ENCODE results near the gene DNAJC8.

The DNAJC8 gene

GRCh38 chr1:28199328-28200233, 33.2 kb downstream of the DNAJC8 start:
- DNase-seq = no peak

DNA sequence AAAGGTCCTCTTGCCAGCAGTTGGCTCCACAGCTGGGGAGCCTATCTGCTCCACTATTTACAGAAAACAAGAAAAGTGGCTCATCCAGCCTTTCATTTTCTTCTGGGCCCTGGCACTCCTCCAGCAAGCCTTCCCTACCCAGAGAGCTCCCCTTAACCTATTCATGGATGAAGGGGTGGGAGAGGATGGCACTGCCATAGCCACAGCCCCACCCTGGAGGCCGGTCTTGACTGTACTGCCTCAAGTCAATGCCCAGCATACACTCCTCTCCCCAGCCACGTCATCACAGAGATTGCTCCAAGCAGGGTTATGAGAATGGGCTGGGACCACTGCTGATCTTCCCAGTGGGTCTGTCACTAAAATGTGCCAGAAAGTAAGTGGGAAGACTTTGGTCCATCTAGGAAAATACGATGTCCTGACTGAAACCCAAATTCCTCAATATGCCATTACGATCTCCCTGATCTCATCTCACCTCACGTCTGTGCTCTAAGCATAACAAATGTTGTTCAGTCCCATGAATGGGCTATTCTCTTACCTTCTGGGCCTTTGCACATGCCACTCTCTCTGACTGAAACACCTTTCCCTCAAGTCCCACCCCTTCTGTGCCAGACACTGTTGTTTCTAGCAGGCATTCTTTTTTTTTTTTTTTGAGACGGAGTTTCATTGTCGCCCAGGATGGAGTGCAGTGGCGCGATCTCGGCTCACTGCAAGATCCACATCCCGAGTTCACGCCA, 35.0 kb downstream of the DNAJC8 start:
- DNase-seq = no peak

- no peak for DNase-seq
These were observed 36.5 kb downstream of the DNAJC8 start for GRCh38 chr1:28196330-28196729.

- no peak for DNase-seq
These were observed 37.0 kb downstream of the DNAJC8 start for GRCh38 chr1:28195780-28196179.

DNA sequence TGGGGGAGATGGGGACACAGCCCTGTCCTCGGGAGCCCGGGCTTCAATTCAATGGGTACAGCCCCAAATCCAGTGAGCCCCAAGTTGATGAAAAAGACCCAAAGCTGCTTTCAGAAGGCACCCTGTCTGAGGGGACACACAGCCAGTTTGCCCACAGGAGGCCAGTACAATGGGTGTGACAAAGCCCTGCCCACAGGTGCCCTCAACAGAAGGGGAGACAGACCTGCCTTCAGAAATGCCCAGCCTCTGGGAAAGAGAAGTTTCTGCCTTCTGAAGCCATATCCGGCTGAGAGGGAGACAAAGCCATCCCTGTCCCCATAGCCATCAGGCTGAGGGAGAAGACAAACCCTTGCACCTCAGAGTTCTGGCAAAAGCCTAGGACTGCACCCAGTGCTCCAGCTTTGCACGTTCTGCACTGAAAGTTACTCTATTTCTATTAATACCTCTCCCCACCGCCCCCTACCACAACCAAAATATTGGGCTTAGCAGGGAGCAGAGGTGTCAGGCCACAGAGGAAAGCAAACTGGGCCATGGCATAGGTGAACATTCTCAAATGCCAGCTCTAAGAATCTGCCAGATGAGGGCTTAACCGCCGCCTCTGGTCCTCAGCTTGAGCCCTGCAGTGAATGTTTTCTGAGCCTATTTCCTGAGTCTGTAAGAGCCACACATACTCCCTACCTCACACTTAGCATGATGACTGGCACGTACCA, 38.3 kb downstream of the DNAJC8 start:
- DNase-seq = no peak

DNA sequence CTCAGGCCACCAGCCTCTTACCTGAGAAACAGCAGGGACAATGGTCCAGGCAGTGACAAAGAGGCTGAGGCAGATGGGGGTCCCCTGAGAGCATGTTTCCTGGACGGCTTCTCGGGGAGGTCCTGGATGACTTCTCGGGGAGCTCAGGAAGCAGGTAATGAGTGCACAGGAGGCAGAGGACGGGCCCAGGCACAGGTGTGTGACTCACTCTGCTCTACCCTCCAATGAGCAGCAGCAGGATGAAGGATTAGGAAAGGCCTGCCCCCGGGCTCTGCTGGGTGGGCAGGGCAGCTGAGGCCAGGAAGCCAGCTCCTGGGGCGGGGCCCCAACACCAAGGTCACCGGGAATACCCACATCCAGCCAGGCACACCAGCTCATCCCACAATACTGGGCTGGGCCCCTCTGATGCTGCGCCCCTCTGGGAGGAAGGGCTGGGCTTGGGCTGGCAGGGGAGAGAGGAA, 39.1 kb downstream of the DNAJC8 start:
- no peak for DNase-seq

DNA sequence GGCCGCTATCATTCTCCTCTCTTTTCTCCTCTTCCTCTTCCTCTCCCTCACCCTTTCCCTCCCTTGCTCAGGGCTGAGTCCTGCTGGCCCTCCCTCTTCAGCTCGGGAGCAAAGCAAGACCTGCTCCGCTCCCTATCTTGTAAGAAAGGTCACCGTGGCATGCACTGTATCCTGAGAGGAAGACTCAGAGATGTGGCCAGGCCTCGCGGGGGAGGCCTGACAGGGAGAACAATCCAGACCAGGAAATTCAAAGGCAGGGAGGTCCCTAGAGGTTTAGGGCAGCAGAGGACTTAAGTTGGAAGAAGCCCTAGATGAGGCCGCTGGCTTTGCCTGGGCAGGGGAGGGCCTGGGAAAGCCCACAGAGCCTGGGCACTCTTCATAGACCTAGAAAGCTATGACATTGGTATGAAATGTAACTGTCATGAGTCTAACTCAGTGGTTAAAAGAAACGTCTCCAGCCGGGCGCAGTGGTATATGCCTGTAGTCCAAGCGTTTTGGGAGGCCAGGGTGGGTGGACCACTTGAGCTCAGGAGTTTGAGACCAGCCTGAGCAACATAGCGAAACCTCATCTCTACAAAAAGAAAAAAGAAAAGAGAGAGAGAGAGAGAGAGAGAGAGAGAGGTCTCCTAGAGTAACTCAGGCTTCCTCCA, 41.7 kb downstream of the DNAJC8 start:
- DNase-seq = no peak

- no peak for DNase-seq
These were observed 42.4 kb downstream of the DNAJC8 start for GRCh38 chr1:28190337-28190979.

DNA sequence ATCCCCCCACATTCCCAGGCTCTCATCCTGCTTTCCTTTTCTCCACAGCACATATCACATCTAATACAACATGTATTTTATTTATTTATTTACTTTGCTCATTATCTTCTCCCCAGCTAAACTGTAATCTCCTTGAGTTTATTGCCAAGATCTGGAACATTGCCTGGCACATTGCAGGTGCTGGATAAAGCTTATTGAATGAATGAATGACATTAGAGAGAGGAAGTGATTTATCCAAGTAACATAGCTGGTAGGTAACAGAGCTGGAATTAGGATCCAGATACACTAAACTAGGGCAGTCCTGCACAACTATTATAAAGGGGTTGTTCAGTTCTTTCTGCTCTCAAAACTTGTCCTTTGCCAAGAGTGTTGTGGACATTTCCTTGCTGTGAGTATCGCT, 47.8 kb downstream of the DNAJC8 start:
- no peak for DNase-seq

DNA sequence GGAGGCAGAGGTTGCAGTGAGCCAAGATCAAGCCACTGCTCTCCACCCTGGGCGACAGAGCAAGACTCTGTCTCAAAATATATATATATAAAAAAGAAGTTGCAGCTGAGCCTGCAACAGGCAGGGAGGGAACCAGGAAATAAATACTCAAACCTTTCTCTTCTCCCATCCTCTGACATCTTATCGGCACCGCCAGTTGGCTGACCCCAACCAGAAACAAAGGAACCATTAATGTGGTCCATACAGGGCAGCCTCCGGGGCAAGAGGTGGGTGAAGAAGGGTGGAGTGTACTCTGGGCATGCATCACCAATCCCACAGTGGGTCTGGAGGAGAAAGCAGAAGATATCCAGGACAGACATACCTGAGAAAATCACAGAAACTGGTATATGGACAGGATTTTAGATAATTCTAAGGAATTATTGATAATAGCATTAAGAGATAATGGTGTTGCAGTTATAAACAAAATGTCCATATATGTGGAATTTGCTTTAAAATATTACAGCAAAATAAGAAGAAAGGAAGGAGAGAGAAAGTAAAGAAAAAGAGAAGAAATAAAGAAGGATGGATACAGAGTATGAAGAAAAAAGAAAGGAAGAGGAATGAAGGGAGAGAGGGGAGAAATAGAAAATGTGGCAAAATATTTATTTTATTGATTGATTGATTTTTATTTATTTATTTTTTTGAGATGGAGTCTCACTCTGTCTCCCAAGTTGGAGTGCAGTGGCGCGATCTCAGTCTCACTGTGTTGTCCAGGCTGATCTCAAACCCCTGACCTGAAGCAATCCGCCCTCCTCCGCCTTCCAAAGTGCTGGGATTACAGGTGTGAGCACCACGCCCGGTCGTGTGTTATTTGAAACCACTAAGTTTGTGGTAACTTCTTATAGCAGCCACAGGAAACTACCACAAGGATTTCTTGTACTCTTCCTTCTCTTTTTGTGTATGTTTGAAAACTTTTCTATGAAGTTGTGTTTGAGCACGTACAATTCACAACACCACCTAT, 52.2 kb downstream of the DNAJC8 start:
- DNase-seq = no peak

- DNase-seq = no peak
These were observed 53.9 kb downstream of the DNAJC8 start for GRCh38 chr1:28178690-28179485.

DNA sequence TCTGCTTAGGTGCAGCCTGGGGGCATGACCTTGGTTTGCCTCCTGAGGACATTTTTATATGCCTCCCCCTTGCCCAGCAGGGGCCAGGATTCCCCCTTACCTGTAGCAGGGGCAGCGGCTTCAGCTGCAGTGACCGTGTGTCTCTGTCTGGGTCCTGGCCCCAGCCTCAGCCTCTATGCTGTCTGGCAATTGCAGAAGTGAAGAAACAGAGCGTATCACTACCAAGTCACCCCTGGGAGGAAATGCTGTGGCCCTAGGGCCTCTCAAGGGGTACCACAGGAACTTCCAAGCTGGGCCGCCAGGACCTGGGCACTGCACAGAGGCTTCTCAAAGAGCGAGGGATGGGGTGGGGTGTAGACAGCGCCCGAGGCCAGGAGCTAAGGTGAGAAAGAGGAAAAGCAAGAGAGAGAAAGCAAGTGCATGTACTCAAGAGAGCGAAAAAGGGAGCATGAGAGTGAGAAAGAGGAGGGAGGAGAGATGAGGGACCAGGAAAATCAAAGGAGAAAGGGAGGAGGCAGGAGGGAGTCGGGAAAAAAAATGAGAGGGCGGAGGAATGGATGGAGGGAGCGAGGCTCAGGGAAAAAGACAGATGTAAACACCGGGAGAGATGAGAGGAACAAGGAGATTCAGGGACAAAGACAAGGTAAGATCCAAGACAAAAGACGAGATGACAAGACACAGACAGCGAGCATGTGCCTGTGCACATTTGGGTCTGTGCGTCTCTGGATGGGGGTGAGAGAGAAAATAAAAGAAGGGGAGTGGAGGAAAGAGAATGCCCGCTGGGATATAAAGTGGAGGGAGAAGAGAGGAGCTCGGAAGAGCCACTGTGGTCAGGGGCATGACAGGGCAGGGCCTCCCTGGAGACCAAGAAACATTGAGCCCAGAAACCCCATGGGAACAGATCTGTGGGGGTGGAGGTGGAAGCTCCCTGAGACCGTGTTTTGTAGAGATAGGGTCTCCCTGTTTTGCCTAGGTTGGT, 56.0 kb downstream of the DNAJC8 start, which contains the start of gene PTAFR:
Gene PTAFR (minus strand): TSS at position 199 of the 979 bp plus-strand sequence. CDS start 25,669 bp downstream, outside the sequence.
- DNase-seq = no peak

- DNase-seq = no peak
These were observed 56.8 kb downstream of the DNAJC8 start for GRCh38 chr1:28175955-28176485.

DNA sequence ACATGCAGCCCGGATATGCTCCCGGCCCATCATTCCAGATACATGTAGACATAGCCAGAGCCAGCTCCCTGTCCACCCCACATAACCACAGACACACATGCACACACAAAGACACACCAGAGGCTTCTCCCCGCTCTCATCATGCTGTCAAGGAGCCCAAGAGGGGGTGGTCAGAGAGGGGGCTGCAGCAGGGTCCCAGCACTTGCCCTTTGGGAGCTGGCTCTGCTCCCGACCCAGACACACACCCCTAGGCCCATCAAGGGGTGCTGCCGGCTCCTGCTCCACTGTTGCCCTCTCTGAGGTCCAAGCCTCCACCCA, 58.9 kb downstream of the DNAJC8 start:
- no peak for DNase-seq

DNA sequence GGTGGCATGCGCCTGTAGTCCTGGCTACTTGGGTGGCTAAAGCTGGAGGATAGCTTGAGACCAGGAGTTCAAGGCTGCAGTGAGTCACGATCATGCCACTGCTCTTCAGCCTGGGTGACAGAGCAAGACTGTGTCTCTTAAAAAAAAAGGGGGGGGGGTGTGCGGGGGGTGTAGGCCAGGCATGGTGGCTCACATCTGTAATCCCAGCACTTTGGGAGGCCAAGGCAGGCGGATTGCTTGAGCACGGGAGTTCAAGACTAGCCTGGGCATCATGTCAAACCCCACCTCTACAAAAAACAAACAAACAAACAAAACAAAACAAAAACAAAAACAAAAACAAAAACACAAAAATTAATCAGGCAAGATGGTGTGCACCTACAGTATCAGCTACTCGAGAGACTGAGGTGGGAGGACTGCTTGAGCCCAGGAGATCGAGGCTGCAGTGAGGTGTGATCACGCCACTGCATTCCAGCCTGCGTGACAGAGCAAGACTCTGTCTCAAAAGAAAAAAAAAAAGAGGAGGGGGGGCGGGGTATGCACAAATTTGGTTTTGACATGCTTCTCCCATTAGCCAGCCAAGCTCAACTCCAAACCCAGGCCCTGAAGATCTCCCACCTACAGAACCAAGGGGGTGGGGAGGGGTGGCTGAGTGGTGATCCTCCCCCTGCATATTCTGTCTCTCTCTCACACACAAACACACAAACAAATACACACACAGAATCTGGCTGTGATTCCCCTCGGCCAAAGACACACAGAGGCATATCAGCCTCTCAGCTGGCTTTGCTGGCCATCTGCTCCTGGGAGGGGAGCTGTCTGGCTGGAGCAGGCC, 59.5 kb downstream of the DNAJC8 start:
- no peak for DNase-seq

GRCh38 chr1:28172713-28173150, 60.1 kb downstream of the DNAJC8 start:
- no peak for DNase-seq

DNA sequence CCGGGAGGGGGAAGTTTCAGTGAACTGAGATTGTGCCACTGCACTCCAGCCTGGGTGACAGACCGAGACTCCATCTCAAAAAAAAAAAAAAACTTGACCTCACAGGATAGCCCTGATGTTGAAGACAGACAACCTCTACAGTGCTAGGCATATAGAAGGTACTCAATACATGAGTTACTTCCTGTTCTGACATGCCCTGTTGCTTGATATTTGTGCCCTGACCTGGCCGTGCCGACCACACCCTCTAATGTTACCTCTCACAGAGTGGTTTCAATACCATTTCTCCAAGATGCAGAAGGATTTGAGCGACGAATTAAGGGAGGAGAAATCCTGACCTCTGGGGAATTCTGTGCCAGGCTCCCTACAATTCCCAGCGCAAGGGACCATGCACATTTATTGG, 61.6 kb downstream of the DNAJC8 start:
- DNase-seq = no peak
